Measurements from ENCODE around the gene CCDC3.

GRCh38 chr10:12971001-12971788, 30.3 kb downstream of the CCDC3 start:
- TF ChIP-seq CTCF (IDR thresholded peaks at IDR 0.05), result no peak
- no peak for TF ChIP-seq REST (IDR thresholded peaks at IDR 0.05; ENCODE audit: insufficient read depth in 1 of 2, low read depth in 2 of 2, low read length in 1 of 2)
- TF ChIP-seq SIN3A (IDR thresholded peaks at IDR 0.05; ENCODE audit: borderline replicate concordance, insufficient read depth, low read depth, low read length), result no peak
- no peak for TF ChIP-seq TCF7L2 (IDR thresholded peaks at IDR 0.05; ENCODE audit: low read depth, low read length)

All from Panc1 (cell line).